T47D (cell line): ENCODE measurements around the gene SEC23IP.
A peak's percentile ranks its signal among the peaks of the same experiment; 100 is the strongest.

ENCODE experiments used
- DNase-seq, 2 experiments: peaks; one replicate each; pipeline versions ENCODE4 v3.0.0 to v3.0.0-alpha.2; 2011 to 2012; ENCODE audit warnings: low read depth in 1 of 2, low spot score in 1 of 2
- JUND ChIP-seq: IDR thresholded peaks from 2 replicates; pipeline ENCODE4 v1.6.1; 2012; ENCODE audit warnings: low read depth
- in situ Hi-C: cut with HindIII; loops from 2 replicates; pipeline ENCODE4 v1.10.0; 2016; ENCODE audit warnings: low sequenced_read_pairs, low pct_unique_long_range_greater_than_20kb

Gene SEC23IP

DNA sequence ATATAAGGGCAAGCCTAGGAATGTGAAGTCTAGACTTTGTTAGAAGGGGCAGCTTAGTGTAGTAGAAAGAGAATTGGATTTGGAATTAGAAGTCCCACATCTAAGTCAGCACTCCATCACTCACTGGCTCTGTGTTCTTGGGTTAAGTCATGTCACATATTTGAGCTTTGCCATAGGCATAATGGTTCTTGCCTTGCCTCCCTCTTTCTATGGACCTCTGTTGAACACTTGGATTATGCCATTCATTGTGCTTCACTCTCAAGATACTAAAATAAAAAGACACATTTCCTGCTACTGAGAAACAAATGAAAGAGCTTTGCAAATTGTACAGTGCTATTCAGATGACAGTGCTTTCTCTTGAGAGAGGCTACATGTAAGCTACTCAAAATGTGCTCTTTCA, 35.9 kb downstream of the SEC23IP start:
- in situ Hi-C loops, result no loop called here
- no peak for DNase-seq
- TF ChIP-seq JUND, result no peak

DNA sequence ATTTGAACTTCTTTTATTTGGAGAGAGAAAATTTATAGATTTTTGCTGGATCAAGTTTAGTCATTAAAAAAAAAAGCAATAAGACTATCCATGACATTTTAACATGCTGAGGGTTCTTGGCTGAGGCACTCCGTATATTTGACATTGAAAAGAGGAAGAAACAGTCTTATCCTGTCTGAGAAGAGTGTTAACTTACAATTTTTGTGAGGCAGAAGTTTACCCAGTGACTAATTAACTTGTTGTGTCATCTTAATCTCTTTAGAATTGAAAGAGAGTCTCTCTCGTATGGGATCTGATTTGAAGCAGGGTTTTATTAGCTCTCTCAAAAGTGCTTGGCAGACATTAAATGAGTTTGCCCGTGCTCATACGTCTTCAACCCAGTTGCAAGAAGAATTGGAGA, 39.3 kb downstream of the SEC23IP start:
- no peak for TF ChIP-seq JUND
- no peak for DNase-seq
- in situ Hi-C loops, result no loop called here

DNA sequence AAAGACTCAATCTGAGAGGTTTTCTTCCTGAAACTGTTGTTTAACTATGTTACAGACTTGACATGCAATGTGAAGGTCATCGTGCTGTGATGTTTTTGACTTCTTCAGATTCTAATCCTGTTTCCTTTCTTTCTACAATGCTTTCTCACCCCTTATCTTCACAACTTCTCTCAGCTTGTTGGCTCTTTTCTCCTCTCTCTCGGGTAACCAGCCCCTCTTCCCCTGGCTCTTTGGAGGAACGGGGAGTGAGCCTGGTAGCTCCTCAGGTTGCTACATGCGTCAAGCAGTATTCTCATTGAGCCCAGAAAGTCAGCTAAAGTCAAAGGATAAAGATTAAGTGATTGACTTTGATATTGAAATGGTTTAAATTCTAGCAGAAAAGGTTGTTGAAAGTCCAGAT, 40.1 kb downstream of the SEC23IP start:
- in situ Hi-C loops, result no loop called here
- TF ChIP-seq JUND, result no peak
- no peak for DNase-seq

DNA sequence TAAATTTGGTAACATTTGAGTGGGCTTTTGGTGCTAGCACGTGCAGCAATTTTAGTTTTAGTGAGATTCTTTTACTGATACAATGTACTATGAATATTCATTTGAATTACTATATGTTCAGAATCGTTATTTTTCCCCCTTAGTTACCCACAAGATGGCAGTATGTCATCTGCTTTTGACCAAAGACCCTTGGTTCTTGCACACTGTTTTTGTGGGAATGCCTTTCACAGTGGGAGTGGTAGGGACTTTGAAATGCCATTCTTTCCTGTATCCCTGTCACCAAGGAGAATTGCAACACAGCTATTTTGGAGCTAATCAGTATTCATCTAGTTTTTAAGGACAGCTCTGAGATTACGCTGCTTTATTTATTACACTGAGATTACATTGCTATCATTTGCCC, 40.6 kb downstream of the SEC23IP start:
- no peak for TF ChIP-seq JUND
- DNase-seq, result peak in 1 of 2 experiments; percentile 23
- in situ Hi-C loops, result no loop called here

DNA sequence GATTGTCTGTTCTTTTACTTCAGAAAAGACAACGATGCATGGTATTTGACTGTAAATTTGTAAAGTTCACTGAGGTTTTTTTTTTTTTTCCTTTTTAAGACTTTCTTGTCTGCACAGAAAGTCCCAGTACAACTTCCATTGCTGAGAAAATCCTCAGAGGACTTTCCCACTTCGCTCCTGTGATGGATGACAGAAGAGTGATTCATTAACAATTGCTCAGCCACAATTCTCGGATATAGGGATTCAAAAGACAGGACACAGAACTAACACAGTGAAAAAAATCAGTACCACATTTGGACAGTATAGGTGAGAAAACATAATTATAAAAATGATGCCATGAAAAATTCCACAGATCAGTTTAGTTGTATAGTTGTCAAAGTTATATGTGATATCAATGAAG, 48.0 kb downstream of the SEC23IP start:
- no peak for DNase-seq
- in situ Hi-C loops, result no loop called here

DNA sequence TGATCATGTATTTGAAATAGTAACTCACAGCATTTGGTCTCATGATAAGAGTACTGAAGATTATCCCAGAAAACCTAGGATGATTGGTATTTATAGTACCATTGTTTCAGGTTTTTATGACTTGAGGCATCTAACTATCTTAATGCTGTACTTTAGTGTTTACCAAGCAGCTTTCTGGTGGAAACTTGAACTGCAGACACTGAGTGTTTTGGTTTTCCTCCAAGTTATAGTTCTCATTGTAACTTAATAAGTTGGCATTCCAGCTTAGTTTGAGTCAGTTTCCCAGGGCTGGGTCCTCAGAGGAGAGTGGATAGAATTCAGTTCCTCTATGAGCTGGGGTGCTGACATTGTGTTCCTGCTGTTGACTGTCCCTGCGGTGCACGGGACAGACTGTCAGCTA, 50.4 kb downstream of the SEC23IP start:
- in situ Hi-C loops, result no loop called here
- no peak for TF ChIP-seq JUND
- no peak for DNase-seq

More for the DNA sequence above, 48.0 kb downstream of the SEC23IP start:
- no peak for TF ChIP-seq JUND

DNA sequence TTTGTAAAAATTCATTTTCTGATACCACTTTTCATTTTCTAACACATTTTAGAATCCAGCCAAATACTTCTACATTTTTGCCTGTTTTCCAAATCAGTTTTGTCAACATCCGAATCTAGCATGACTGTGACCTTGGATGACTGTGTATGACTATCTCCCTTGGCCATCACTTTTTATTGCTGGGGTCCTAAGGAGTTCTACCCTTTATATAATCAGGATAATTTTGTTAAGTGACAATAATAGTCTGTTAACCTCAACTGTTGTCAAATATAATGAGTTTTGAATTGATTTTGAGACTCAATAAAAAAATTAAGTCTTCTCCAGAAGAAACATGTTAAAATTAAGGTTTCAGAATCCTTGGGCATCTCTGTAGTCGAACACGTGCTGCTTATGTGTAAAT, 53.3 kb downstream of the SEC23IP start:
- TF ChIP-seq JUND, result no peak
- in situ Hi-C loops, result no loop called here
- no peak for DNase-seq

DNA sequence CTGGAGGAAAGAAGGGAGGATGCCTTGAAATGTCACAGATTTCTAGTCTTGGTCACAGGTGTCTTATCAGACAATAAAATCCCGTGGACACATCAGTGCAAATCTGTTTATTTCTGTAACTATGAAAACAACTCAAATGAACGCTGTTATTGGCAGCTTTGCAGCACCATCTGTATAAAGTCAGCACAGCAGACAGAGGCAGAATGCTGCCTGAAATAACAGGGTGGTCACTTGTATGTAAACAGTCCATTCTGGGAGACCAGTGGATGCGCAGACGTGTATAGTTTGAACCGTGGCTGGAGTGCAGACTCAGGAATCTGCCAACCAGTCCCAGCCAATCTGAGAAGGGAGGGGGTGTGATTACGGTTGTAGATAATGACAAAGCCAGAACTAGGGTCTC, 54.8 kb downstream of the SEC23IP start:
- DNase-seq, result no peak
- in situ Hi-C loops, result no loop called here
- TF ChIP-seq JUND, result no peak

DNA sequence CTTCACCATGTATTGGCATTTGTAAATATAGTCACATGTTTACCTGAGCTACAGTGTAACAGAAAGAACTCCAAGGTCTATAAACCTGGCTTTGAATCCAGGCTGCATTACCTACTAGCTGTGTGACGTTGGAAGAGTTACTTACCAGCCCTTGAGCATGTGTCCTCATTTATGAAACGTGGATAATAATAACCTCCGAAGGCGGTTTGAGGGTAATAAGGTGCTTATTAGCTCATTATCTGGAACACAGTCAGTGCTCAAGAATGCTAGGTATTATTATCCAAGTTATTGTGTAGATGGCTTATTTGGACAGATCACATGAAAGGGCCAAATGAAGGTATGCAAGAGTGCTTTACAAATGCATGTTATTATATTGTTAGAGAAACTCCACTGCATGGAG, 64.9 kb downstream of the SEC23IP start:
- DNase-seq, result no peak
- no peak for TF ChIP-seq JUND
- in situ Hi-C loops, result no loop called here

DNA sequence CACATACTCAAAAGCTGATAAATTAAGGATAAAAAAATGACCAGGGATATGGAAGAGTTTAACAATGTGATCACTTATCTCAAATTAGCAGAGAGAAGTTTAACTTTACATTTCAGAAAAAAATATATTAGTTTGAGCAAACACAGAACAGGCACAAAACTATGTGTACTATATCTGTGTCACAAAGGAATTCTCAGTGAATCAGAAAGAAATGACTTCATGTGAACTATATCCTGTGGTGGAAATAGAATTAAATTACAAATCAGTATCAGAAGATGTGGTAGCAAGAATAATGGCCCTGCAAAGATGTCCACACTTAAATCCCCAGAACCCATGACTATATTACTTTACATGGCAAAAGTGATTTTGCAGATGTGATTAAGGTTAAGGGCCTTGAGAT, 70.3 kb downstream of the SEC23IP start:
- no peak for DNase-seq
- no peak for TF ChIP-seq JUND
- in situ Hi-C loops, result no loop called here

DNA sequence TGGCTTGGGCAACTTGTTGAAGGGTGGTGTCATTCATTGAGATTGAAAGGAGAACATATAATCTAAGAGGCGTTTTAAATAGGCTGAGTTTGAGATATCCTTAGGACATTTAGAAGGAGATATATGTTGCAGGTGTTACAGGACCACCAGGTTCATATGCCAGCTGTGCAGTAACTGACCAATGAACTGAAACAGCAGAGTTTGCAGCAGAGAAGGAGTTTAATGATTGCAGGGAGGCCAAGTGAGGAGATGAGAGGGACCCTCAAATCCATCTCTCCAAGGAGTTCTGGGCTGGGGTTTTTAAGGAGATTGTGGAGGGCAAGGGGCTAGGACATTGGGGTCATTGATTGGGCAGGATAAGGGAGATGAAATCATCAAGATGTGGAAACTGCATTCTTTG, 74.5 kb downstream of the SEC23IP start:
- in situ Hi-C loops, result no loop called here
- TF ChIP-seq JUND, result no peak
- DNase-seq, result no peak

DNA sequence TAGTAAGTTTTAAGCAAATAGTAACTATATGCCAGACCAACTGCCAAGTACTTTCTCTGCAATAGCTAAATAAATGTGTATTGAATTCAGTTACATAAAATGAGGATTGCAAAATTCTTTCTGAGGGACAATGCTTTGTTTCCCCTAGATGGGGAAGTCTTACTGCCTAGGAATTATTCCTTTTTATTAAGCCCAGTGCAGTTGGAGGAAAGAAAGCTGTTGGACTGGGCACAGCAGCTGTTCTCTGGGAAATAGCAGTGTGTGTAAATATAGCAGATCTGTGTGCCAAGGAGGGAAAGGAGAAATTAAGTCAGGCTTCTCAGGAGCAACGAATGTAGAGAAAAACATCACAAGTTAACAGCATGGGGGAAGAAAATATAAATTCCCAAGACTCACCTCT, 77.1 kb downstream of the SEC23IP start:
- in situ Hi-C loops, result no loop called here
- no peak for DNase-seq
- TF ChIP-seq JUND, result no peak

DNA sequence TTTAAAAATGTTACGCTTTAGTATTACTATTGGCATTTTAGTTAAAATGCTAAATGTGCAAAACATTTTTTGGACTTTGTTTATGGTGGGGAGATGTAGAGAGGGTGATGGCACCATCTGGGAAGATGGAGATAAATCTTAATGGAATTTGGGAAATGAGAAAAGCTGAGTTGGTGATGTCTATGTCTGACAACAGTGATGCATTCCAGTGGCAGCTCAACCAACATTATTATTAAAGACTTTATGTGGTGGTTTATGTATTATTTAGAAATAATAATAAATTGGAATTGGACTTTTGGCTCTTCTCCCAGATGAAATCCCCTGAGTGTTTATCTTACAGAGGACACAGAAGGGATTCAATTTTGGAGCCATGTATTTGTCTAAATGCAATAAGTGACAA, 77.6 kb downstream of the SEC23IP start:
- TF ChIP-seq JUND, result no peak
- in situ Hi-C loops, result no loop called here

DNA sequence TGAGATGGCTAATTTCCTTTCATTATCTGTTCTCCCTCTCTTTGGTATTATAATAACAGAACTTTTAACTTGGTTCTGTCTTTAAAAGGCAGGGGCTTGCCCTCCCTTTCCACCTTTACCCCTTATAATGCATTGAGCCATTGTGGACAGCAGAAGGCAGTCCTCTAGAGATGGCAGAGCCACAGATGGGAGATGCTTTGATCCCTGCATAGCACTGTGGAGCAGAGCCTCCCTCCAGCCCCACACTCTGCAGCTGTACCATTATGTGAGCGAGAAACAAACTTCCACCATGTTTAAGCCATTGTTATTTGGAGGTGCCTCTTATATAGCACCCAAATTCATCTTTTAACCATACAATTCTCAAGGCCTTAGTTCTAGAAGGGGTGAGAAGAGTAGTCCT, 78.4 kb downstream of the SEC23IP start:
- in situ Hi-C loops, result no loop called here
- DNase-seq, result no peak
- TF ChIP-seq JUND, result no peak

More for the DNA sequence above, 77.6 kb downstream of the SEC23IP start:
- no peak for DNase-seq
